ENCODE data around the gene BFSP2.

Gene BFSP2

GRCh38 chr3:133384331-133385027 is 15.4 kb upstream of the BFSP2 start:
- DNase-seq, result peak; percentile 89

GRCh38 chr3:133386876-133387275 is 13.0 kb upstream of the BFSP2 start:
- no peak for DNase-seq

- peak; percentile 54 for DNase-seq
These were observed 12.5 kb upstream of the BFSP2 start for GRCh38 chr3:133387341-133387740.

- DNase-seq, result peak; percentile 37
These were observed 11.0 kb upstream of the BFSP2 start for GRCh38 chr3:133388696-133389395.

- DNase-seq, result no peak
These were observed 9.1 kb upstream of the BFSP2 start for GRCh38 chr3:133390715-133391114.

- peak; percentile 67 for DNase-seq
These were observed 6.7 kb upstream of the BFSP2 start for GRCh38 chr3:133393204-133393603.

- DNase-seq, result no peak
These were observed 6.0 kb upstream of the BFSP2 start for GRCh38 chr3:133393691-133394474.

GRCh38 chr3:133394561-133395311 is 5.1 kb upstream of the BFSP2 start:
- no peak for DNase-seq

GRCh38 chr3:133396906-133397305 is 3.0 kb upstream of the BFSP2 start:
- no peak for DNase-seq

- DNase-seq, result no peak
These were observed 1.7 kb downstream of the BFSP2 start for GRCh38 chr3:133401374-133402135.

GRCh38 chr3:133404920-133405319 is 5.1 kb downstream of the BFSP2 start:
- DNase-seq, result no peak

- DNase-seq, result no peak
These were observed 8.5 kb downstream of the BFSP2 start for GRCh38 chr3:133408366-133408765.

- DNase-seq, result no peak
These were observed 9.1 kb downstream of the BFSP2 start for GRCh38 chr3:133408961-133409360.

GRCh38 chr3:133410191-133410892 is 10.5 kb downstream of the BFSP2 start:
- DNase-seq, result no peak

- peak; percentile 79 for DNase-seq
These were observed 12.6 kb downstream of the BFSP2 start for GRCh38 chr3:133412183-133413132.

- peak; percentile 71 for DNase-seq
These were observed 13.5 kb downstream of the BFSP2 start for GRCh38 chr3:133413161-133414020.

- no peak for DNase-seq
These were observed 14.2 kb downstream of the BFSP2 start for GRCh38 chr3:133414021-133414392.

GRCh38 chr3:133418361-133418760 is 18.5 kb downstream of the BFSP2 start:
- peak; percentile 16 for DNase-seq

GRCh38 chr3:133419151-133419909 is 19.5 kb downstream of the BFSP2 start:
- DNase-seq, result no peak

Measured in islet precursor cell (in vitro differentiated cells).